Measurements from ENCODE around the gene HNRNPC. TPM values are rescaled to one million over a fixed set of nuclear protein-coding genes. Genes with fewer than 3 reads are reported as not detected.

HNRNPC gene
- total RNA-seq (2022; extraction: Qiagen RNA extraction; ENCODE audit: low read depth): 791 to 1,079 TPM (median 796 TPM) in 5 replicates

DNA sequence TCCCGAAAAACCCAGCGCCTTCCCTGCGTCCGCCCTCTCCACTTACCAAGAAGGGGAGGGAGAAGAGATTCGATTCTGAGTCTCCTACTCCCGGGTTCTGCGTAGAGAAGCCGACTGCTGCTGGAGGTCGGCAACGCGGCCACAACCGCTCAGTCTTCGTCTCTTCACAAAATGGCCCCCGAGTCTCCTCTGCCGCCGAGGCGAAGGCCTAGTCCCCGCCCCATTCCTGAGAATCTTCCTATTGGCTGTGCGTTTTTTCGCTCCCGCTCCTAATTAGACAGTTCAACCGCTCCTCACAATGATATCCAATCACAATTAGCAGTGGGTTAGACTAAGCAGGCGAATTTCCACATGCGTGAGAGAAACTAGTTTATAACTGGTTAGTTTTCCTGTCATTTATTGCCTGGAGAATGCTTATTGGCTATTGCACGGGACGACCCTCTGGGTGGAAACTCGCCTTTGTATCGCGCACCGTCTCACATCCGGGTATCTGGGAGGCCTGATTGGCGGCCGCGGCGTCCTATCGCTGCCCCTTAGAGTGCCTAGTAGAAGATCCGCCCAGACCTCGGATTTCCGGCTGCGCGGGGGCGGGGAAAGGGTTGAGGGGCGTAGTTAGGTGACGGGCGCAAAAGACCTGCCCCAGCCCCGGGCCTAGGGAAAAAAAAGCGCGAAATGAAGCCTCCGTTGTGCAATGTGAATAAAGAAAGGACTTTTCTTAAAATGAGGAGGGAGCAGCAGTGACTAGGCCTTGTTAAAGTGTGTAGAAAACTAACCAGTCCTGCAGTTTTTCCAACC lies at the start of gene HNRNPC:
HNRNPC (minus strand) TSS at position 191 of the 795 bp plus-strand sequence. CDS start 35,249 bp downstream, outside the sequence.

GRCh38 chr14:21279783-21280182 lies 10.5 kb upstream of the HNRNPC start, which contains the start of gene RPGRIP1:
Gene RPGRIP1 (plus strand): TSS chr14:21280083. CDS start chr14:21287977, 7,894 bp downstream.

Other genes starting within 250 kb of the HNRNPC start
- 2.5 to 3.3 TPM (median 2.7 TPM) in 5 replicates for gene NDRG2, start 244.4 kb downstream of the HNRNPC start, total RNA-seq (2022; extraction: Qiagen RNA extraction; ENCODE audit: low read depth)
- gene TPPP2, start 239.2 kb downstream of the HNRNPC start, total RNA-seq (2022; extraction: Qiagen RNA extraction; ENCODE audit: low read depth): not detected in 5 replicates
- not detected in 5 replicates for gene RNASE13, start 234.6 kb downstream of the HNRNPC start, total RNA-seq (2022; extraction: Qiagen RNA extraction; ENCODE audit: low read depth)
- gene RNASE7, start 227.1 kb downstream of the HNRNPC start, total RNA-seq (2022; extraction: Qiagen RNA extraction; ENCODE audit: low read depth): not detected in 5 replicates
- not detected in 5 replicates for gene RNASE8, start 211.6 kb downstream of the HNRNPC start, total RNA-seq (2022; extraction: Qiagen RNA extraction; ENCODE audit: low read depth)
- gene ARHGEF40, start 199.1 kb downstream of the HNRNPC start, total RNA-seq (2022; extraction: Qiagen RNA extraction; ENCODE audit: low read depth): 7.8 to 13.1 TPM (median 9.5 TPM) in 5 replicates
- 19.7 to 30.5 TPM (median 28.9 TPM) in 5 replicates for gene ZNF219, start 170.8 kb downstream of the HNRNPC start, total RNA-seq (2022; extraction: Qiagen RNA extraction; ENCODE audit: low read depth)
- 0.58 to 1.1 TPM (median 0.85 TPM) in 5 replicates for gene TMEM253, start 168.4 kb downstream of the HNRNPC start, total RNA-seq (2022; extraction: Qiagen RNA extraction; ENCODE audit: low read depth)
- gene OR5AU1, start 113.4 kb downstream of the HNRNPC start, total RNA-seq (2022; extraction: Qiagen RNA extraction; ENCODE audit: low read depth): not detected in 5 replicates
- gene RPGRIP1, start 10.6 kb upstream of the HNRNPC start, total RNA-seq (2022; extraction: Qiagen RNA extraction; ENCODE audit: low read depth): 0.06 to 0.30 TPM (median 0.20 TPM) in 5 replicates
- 92.6 to 111 TPM (median 98.7 TPM) in 5 replicates for gene SUPT16H, start 114.6 kb upstream of the HNRNPC start, total RNA-seq (2022; extraction: Qiagen RNA extraction; ENCODE audit: low read depth)
- 38.6 to 42.7 TPM (median 40.3 TPM) in 5 replicates for gene CHD8, start 186.7 kb upstream of the HNRNPC start, total RNA-seq (2022; extraction: Qiagen RNA extraction; ENCODE audit: low read depth)
- 10.8 to 15.1 TPM (median 12.6 TPM) in 5 replicates for gene RAB2B, start 207.5 kb upstream of the HNRNPC start, total RNA-seq (2022; extraction: Qiagen RNA extraction; ENCODE audit: low read depth)
- gene TOX4, start 207.8 kb upstream of the HNRNPC start, total RNA-seq (2022; extraction: Qiagen RNA extraction; ENCODE audit: low read depth): 50.9 to 71.2 TPM (median 66.9 TPM) in 5 replicates
- 41.6 to 49.0 TPM (median 47.9 TPM) in 5 replicates for gene METTL3, start 241.9 kb upstream of the HNRNPC start, total RNA-seq (2022; extraction: Qiagen RNA extraction; ENCODE audit: low read depth)

All from A549 treated with GW870086 at 1 μM for 4 hours (cell line).